Stimulated activated CD8-positive, alpha-beta memory T cell treated with anti-CD3 and anti-CD28 coated beads, Interleukin-7, amount 100 ng/mL, for 24 hours (primary cell): Measurements from ENCODE around the gene CPZ.
"Not testable (repeated sequence)": the region's sequence is repeated elsewhere in the genome, so short reads cannot be mapped to it uniquely, and the experiment has no call there.

Source experiments
- DNase-seq: peaks from one replicate; pipeline ENCODE4 v3.0.0-alpha.2; 2020; ENCODE audit warnings: low read depth

CPZ gene

DNA sequence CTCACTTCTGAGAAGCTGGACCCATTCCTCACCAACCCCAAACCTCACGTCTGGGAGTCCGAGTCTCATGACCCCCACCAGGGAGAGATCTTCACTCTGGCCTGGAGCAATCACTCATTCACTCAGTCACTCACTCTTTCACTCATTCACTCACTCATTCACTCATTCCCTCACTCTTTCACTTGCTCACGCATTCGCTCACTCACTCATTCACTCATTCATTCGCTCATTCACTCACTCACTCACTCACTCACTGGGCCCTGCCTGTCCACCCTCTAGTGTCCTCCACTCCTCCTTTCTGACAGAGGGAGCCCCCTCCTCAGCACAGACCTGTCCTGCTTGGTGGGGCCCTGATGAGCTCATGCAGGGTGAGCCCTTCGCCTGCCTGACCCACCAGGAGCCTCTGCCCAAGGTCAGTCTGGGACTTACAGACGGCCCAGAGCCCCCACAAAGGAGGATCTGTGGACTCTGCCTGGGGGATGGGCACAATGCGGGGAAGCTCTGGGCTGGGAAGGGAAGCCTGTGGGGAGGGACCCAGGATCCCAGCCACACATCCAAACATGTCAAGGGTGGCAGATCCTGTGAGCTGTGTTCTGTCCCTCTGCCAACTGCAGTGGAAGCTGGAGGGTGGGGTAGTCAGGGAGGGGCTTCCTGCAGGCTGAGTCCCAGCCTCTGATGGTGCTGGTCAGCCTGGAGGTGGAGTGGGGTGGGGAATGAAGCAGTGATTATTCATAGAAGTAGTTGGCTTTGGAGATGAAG, 18.5 kb downstream of the CPZ start:
- no peak for DNase-seq

DNA sequence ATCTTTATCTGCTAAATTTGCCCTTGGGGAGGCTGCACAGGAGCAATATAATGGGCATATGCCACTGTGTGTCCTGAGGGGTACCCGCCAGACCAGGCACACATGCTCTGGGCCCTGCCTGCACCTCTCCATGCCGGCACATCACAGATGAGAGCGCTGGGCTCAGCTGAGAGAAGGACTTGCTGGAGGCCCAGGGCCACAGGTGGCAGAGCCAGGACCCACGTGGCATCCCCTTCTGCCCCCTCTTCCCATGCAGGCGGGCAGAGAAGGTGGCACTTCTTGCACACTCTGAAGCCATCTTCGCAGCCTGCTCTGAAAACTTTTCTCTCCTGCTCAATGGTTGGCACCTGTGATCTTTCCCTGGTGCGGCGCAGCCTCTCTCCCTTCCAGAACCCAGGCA, 20.1 kb downstream of the CPZ start:
- DNase-seq = no peak

DNA sequence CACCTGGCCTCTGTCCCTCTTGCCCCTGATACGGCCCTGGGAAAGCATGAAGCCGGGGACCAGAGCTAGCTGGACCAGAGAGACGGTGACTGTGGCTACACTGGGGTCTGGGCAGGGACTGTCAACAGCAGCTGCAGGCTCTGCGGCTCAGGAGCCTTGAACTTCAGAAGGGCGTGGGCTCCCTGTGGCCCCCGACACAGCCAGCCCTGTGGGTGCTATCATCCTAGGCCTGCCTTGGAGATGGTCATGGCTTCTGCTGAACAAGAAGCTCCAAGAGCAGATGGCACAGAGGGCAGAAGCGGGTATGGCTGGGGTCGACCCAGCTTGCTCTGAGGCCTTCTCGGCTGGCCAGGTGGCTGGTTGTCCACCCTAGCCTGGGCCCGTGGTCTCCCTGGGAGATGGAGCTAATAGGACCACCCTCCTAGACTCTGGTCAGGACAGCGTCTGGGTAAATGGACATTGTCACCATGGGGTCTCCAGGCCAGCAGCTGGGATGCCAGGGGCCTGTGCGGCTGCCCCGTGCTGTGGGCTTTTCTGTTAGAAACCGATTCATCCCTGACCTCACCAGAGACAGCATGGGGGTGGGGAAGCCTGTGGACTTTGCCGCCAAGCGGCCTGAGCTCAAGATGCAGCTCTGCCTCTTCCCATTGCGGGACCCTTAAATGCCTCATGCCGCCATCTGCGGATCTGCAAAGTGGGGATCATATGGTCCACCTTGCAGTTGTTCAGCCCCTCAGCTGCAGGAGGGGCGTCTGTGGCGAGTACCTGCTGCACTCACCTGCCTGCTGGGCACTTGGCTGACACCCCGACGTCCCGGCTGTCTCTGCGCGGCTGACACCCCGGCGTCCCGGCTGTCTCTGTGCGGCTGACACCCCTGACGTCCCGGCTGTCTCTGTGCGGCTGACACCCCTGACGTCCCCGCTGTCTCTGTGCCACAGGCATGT, 21.1 kb downstream of the CPZ start:
- no peak for DNase-seq

DNA sequence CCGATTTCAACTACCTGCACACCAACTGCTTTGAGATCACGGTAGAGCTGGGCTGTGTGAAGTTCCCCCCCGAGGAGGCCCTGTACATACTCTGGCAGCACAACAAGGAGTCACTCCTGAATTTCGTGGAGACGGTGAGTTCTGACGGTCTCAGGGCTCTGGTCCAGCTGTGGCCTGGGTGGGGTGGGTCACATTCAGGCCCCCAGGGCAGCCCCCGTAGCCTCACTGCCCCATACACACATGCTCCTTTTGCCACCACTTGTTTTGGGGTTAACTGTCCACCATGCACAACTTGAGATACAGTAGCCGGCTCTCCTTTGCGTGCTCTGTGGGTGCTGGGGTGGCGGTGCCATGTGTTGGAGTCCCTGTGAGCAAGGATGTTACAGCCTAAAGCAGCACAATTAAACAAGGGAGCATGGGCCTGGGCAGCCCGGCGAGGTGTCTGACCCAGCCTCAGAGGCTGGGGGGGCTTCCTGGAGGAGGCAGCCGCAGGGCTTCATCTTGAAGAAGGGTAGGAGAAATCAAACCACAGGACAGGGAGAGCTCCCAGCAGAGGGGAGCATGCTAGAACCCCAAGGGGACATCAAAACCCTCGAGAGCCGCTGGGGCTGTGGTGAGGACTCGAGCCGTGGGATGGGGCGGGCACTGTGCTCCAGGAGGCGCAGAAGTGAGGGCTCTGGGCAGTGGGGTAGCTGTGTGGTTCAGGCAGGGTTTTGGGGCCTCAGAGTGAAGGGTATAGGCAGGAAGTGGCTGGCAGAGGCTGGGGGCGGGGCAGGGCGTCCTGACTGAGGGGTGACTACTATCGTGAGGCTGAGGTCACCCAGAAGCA, 22.0 kb downstream of the CPZ start:
- no peak for DNase-seq

DNA sequence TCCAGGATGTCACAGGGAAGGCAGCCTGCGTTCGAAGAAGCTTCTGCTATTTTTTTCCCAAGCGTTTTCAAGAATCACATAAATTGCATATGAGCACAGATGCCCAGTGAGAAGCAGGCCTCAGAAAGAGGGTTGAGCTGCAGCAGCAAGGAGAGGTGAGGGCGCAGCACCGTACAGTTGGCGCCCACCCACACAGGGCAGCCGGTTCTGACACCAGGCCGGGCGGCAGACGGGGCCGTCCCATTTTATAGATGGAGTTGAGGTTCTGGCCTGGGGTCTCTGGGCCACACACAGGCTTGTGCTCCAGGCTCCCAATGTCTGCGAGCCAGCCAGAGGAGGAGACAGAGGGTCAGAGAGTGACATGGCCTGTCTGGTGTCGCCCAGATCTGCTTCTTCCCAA, 22.8 kb downstream of the CPZ start:
- no peak for DNase-seq

DNA sequence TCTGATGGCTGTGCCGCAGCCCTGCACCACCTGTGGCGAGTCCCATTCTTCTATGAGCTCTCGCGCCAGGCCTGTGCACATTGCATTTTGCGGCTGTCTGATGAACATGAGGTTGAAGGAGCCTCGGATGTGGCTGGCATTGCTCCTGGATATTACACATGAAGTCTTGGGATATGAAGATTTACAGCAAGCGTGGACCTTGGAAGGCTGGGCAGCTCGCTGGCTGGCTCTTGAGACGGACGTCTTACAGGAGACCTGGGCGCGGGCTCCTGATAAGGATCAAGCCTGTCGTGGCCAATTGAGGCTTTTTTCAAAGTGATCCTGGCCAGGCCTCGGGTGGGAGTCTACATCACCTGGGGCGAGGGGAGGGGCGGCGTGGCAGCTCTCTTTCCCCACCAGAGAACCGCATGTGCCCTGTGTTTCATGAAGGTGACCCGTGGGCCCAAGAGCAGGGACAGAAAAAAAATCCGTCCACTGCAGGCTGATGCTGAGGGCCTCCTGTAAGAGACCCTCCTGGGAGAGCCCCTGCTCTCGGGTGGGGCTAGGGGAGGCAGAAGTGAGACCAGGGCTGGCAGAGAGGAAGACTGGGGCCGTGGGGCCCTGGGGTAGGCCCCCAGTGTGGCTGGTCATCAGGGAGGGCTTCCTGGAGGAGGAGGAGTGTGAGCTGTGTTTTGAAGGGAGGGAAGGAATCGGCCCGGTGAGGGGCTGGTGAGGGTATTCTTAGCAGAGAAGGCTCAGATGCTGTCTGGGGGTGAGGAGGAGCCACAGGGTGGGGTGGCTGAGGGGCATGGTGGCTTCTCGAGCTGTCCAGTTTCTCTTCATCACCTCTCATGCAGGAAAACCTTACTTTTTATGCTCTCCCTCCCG, 23.6 kb downstream of the CPZ start:
- DNase-seq = no peak

DNA sequence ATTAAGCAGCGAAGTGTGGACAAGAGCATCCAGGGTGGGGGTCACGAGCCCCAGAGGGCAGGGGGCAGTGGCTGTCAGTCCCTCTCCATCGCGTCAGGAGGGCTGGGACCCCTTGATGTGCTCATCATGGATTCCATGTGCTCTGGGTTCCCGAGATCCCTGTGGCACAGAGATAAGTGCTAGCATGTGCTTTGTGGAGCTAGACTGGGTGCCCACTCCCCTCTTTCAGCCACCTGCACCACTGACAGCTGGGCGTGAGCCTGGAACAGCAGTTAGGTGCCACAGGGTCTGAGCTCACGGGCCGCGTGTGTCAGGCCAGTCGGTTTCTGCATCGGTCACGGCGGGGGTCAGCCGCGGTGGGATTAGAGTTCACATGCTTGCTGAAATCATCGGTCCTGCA, 24.3 kb downstream of the CPZ start:
- DNase-seq = no peak

DNA sequence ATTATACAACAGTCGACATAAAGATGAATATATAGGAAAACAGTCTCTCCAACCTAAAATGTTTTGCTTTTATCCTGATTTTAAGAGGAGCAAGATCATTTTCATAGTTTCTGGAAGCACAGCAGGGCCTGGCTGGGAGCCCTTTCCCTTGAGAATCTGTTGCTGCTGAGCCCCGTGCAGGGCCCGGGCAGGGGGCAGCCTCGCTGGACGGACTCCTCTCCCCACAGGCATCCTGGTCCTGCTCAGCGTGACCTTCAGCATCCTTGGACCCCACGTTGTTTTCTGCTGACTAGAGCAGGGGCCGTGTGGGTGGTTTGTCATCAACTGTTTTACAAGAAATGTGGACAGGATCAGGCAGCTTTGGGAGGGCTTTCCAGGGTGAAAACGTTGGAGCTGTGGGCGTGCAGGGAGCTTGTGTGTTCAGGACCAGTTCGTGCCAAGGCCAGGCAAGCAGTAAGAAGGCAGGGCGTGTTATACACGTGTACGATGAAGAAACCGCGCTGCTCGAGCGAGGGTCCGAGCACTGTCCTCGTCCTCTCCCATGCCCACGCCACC, 25.0 kb downstream of the CPZ start:
- no peak for DNase-seq

DNA sequence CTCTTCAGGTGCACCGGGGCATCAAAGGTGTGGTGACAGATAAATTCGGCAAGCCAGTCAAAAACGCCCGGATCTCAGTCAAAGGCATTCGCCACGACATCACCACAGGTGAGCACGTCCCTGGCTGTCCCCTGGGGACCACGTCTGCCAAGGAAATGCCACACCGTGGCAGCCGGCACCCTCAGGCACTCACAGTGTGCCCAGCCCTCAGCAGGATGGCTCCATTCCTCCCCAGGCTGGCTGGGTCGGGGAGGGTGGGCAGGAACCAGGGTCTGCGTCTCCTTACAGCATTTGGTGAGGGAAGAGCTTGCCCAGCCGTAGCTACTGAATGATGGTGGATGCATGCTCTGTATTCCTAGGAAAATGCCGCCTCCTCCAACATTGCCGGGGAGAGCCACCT, 25.9 kb downstream of the CPZ start:
- DNase-seq = no peak

DNA sequence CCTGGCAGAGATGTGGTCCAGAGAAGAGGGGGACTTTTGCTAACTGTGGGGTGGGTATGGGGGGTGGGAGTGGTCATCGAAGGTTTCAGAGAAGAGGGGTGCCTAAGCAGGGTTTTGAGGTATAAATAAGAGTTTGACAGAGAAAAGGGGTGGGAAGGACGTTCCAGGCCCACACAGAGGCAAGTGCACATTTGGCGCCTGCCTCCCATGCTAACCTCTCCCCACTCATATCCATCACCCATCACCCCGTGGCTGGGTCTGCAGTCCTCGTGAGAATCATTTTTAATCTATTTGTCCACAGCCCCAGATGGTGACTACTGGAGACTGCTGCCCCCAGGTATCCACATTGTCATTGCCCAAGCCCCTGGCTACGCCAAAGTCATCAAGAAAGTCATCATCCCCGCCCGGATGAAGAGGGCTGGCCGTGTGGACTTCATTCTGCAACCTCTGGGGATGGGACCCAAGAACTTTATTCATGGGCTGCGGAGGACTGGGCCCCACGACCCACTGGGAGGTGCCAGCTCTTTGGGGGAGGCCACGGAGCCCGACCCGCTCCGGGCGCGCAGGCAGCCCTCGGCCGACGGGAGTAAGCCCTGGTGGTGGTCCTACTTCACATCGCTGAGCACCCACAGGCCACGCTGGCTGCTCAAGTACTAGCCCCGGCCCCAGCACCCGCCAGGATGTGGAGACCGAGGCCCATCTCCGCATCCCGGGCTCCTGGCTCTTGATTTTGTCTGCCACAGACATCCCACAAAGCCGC, 26.6 kb downstream of the CPZ start:
- no peak for DNase-seq

DNA sequence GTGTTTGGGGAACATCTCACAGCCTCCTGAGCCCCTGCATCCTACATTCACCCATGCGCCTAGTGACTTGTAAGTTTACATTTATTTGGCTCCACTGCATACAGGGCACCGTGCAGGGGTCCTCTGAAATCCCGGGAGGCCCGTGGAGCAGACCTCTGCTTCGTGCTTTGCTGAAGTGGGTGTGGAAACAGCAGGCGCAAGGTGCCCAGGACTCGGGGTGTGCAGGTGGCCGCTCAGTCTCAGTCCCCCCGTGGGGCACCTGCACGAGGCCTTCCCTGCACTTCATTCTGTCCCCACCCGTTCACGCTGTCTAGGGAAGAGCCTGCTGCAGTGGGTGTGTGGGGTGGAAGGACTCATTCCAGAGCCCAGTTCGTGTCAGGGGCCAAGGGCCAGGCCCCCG, 28.6 kb downstream of the CPZ start:
- DNase-seq = not testable (repeated sequence)

DNA sequence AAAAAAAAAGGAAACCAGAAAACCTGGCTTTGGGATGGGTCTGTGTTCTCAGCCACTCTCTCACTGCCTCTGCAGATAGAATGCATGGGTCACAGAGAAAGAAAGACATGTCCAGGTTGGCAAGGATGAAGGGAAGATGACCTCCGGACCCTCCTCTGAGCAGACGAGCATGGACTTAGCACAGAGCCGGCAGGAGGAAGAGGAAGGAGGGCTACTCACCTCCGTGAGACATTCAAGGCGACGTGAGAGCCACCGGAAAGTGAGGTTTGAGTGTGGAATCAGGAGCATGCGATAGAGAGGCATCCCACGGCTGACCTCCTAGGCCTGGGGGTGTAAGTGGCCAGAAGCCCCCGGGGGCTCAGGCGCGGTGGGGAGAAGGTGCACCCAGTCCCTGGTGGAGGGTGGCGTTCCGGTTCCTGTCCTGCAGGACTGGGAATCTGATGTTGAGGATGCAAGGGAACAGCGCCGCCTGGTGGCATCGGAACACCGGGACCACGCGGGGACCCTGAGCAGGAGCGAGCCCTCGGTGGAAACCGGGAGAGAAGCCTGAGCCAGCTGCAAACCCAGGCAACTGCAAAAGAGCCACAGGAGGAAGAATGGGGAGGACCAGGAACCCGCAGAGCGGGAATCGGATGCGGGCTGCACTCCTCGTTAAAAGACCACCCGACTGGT, 32.2 kb downstream of the CPZ start:
- DNase-seq = not testable (repeated sequence)

DNA sequence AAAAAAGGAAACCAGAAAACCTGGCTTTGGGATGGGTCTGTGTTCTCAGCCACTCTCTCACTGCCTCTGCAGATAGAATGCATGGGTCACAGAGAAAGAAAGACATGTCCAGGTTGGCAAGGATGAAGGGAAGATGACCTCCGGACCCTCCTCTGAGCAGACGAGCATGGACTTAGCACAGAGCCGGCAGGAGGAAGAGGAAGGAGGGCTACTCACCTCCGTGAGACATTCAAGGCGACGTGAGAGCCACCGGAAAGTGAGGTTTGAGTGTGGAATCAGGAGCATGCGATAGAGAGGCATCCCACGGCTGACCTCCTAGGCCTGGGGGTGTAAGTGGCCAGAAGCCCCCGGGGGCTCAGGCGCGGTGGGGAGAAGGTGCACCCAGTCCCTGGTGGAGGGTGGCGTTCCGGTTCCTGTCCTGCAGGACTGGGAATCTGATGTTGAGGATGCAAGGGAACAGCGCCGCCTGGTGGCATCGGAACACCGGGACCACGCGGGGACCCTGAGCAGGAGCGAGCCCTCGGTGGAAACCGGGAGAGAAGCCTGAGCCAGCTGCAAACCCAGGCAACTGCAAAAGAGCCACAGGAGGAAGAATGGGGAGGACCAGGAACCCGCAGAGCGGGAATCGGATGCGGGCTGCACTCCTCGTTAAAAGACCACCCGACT, 37.8 kb downstream of the CPZ start:
- not testable (repeated sequence) for DNase-seq

DNA sequence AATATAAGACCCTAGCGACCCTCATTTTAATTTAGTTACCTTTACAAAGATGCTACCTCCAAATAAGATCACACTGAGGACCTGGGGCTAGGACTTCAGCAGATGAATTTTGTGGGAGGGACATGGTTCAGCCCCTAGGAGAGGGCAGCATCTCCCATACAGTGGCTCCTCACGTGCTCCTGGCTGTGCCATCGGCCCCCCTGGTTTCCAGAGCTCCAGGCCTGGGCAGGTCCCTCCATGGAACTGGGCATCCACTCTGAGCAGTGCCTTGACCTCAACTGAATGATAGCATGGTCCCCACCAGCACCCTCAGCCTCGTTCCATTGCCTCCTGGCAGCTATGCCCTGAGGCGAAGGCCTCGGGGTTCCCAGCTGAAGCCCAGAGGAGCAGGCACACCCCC, 39.3 kb downstream of the CPZ start:
- DNase-seq = not testable (repeated sequence)

DNA sequence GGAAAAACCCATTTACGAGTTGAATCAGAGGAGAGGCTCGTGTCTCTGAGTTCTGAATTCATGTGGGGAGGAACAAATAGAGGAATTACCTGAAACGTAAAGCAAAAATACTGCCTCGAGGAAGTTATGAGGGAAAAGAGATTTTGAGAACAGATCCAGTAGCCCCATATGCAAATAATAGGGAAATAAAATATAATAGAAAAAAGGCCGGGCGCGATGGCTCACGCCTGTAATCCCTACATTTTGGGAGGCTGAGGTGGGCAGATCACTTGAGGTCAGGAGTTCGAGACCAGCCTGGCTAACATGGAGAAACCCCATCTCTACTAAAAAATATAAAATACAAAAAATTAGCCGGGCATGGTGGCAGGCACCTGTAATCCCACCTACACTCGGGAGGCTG, 42.2 kb downstream of the CPZ start:
- DNase-seq = not testable (repeated sequence)

DNA sequence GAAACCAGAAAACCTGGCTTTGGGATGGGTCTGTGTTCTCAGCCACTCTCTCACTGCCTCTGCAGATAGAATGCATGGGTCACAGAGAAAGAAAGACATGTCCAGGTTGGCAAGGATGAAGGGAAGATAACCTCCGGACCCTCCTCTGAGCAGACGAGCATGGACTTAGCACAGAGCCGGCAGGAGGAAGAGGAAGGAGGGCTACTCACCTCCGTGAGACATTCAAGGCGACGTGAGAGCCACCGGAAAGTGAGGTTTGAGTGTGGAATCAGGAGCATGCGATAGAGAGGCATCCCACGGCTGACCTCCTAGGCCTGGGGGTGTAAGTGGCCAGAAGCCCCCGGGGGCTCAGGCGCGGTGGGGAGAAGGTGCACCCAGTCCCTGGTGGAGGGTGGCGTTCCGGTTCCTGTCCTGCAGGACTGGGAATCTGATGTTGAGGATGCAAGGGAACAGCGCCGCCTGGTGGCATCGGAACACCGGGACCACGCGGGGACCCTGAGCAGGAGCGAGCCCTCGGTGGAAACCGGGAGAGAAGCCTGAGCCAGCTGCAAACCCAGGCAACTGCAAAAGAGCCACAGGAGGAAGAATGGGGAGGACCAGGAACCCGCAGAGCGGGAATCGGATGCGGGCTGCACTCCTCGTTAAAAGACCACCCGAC, 43.5 kb downstream of the CPZ start:
- not testable (repeated sequence) for DNase-seq

DNA sequence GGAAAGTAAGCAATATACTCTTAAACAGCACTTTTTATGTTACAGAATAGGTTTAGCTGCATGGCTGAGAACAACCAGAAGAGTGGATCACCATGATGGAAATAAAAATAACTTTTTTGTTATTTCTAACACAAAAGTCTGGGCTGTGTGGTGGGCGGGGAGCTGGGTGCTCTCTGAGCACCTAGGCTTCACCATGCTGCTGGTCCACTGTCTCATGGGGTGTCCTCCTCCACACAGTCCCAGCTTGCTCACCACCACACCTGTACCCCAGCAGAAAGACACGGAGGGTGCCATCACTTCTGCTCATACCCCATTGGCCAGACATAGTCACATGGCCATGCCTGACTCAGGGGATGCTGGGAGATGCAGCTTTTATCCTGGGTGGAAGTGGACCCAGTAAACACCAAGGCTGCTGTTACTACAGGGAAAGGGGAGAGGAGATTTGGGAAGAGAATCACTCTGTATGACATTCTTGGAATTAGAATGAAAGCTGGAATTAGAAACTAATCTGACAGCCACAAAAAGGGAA, 45.0 kb downstream of the CPZ start:
- no peak for DNase-seq

DNA sequence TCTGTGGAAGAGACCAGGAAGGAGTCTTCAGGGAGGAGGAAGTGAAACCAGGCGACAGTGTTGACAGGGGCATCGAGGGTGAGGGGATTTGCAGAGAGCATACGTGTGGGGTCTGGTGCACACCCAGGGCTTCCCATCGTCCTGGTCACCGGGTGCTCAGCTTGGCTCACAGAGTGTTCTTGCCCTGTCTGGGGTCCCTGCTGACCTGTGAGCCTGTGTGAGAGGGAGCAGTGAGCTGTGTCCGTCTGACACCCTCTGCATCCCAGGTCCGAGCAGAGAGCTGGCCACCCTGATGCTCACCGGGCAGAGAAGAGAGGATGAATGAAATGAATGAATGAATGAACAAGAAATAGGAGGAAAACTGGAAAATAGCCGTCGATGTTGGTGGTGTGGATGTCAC, 46.5 kb downstream of the CPZ start:
- no peak for DNase-seq
